PC-3 (cell line): ENCODE data around the gene VPS36.

Experiments used
- CTCF ChIP-seq: fragments of 300-600 bp; sonication (generic); conservative IDR thresholded peaks from 2 replicates; pipeline ENCODE4 v1.5.1; 2017; ENCODE audit warnings: antibody characterized with exemption, low read depth, mild to moderate bottlenecking, low read length
- EZH2 ChIP-seq: fragments of 300-600 bp; sonication (generic); IDR thresholded peaks from one replicate; pipeline ENCODE4 v1.6.1; 2017; ENCODE audit warnings: antibody characterized with exemption, mild to moderate bottlenecking, low read length; ENCODE audit not compliant: unreplicated experiment
- EZH2phosphoT487 ChIP-seq: fragments of 300-600 bp; sonication (generic); IDR thresholded peaks from 2 replicates; pipeline ENCODE4 v1.6.1; 2018; ENCODE audit warnings: mild to moderate bottlenecking, antibody characterized with exemption, low read length, borderline replicate concordance

- TF ChIP-seq CTCF (no peak), EZH2phosphoT487 (no peak), EZH2 (no peak)
Measured at GRCh38 chr13:52387721-52388120, 62.7 kb downstream of the VPS36 start.
